CD4-positive, alpha-beta T cell treated with Interleukin-4 for 4 hours (primary cell): ENCODE results near the gene ABCA13.
A peak's percentile ranks its signal among the peaks of the same experiment; 100 is the strongest.

Source experiments
- DNase-seq: peaks from one replicate; pipeline ENCODE4 v3.0.0-alpha.2; 2020

The ABCA13 gene

DNA sequence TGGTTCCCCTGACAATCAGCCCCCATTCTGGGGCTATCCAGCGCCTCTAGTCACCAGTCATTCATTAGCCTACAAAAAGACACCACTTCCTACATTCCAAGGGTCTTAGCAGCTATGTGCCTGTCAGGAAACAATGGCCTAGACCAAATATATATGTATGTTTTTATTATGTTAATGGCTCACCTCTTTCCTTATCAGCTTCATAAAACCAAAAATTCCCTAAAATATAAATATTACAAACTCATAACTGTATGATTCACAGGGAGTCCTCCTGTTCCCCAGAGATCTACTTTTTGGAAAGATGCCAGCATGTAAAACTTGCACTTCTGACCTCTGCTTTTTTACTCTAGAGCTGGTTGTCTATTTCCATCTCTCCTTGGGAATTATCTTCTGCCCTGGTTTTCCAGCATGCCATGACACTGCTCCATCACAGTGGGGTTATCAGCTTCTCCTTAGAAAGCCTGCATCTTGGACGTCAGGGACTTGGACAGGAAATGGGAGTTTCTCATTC lies 79.2 kb downstream of the ABCA13 start:
- no peak for DNase-seq

DNA sequence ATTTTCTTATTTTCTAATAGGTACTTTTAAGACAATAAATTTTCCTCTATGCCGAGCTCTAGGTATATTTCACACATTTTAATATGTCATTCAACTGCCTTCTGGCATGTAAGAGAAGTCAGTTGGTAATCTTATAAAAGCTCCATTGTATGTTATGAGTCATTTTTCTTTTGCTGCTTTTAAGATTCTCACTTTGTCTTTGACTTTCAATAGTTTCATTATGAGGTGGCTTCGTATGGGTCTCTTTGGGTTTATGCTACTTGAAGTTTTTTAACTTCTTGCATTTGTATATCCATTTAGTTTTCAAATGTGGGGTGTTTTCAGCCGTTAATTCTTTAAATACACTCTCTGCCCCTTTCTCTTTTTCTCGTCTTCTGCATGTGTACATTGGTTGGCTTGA lies 80.5 kb downstream of the ABCA13 start:
- no peak for DNase-seq

DNA sequence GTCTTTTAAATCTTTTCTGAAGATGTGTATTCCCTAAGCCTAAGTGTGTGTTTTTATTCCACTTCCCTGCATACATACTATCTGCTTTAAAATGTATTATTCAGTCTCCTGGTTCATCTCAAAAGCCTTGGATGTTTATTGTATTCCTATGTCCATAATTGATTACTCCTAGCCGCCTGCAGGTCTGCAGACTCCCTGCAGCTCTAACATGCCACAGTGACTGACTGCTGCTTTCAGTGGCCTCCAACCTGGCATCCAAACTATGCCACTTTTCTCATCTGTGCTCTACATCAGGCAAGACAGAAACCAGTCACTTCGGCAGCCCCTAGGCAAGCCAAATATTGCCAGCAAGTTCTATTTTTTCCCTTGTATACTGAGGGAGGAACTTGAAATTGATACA lies 81.7 kb downstream of the ABCA13 start:
- no peak for DNase-seq

DNA sequence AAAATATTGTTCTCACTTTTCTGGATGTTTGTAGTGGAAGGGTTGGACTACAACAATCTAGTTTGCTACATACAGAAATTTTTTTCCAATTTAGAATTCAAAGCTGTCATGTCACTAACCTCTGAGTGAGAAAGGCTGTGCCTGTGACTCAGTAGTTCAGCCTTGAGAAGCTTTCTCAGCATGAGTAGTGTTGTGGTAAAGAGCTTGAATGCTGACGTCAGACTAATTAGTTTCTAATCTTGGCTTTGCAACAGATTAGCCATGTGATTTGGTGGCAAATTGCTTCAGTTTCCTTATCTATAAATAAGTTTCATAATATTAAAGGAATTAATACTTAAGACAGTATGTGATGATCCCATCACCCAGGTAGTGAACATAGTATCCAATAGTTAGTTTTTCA lies 83.8 kb downstream of the ABCA13 start:
- no peak for DNase-seq

DNA sequence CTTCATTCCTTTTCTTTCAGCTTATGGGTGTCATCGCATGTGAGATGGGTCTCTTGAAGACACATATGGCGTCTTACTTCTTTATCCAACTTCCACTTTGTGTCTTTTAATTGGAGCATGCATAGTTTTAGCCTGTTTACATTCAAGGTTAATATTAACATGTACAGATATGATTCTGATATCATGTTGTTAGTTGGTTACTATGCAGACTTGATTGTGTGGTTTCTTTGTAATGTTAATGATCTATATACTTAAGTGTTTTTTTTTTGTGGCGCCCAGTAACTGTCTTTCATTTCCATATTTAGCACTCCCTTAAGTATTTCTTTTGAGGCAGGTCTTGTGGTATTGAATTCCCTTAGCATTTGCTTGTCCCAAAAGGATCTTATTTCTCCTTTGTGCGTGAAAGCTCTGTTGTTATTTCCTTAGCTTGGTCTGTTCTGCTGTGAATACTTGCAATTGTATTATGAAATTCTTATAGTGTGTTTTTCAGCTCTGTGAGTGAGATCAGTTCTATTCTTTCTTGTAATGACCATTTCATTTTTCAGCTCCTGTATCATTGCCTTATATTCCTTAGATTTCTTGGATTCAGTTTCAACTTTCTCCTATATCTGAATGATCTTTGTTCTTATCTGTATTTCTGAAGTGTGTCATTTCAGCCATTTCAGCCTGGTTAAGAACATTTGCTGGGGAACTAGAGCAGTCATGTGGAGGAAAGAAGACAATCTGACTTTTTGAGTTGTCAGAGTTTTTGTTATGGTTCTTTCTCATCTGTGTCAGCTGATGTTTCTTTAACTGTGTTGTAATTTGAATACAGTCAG lies 88.4 kb downstream of the ABCA13 start:
- no peak for DNase-seq

DNA sequence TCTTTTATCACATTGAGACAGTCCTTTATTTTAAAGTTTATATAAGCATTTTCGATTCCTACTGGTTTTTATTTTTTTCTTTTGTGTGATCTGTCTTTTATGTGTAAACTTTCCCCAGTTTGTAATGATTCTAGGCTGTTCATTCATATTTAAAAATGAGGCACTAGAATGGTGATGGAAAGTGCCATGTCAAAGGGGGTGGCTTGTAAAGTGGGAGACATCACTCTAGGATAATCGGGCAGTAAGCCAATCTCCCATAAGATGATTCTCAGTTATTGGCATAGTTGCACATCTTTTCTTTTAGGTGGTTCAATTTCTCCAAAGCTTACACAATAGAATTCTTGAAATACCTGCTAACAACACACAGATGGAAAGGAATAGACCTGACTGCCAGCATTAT lies 90.4 kb downstream of the ABCA13 start:
- no peak for DNase-seq

DNA sequence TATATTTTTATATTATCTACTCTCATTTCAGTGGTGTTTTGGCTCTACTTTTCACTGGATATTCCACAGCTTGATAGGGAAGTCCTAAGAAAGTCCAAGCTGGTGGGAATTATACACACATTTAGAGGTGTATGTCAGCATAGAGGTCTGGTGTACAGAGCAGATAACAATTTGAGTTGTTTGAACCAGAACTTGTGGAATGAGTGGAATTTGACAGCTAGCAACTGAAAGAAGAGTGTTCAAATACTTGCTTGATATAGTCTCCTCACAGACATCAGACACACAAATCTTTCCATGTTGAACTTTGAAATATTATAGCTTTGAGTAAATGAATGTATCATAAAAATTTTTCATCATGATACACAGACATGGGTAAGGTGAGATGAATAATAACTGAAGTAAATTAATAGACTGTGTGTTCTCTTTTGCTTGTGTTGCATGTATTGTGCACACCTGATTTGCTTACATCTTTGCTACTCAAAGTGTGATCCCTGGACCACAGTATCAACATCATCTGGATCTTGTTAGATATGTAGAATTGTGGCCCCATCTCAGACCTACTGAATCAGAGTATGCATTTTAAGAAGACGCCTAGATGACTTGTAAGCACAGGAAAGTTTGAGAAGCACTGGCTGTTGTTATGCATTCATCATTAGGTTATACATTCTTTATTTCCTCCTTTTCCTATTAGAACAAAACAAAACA lies 91.5 kb downstream of the ABCA13 start:
- DNase-seq: no peak

DNA sequence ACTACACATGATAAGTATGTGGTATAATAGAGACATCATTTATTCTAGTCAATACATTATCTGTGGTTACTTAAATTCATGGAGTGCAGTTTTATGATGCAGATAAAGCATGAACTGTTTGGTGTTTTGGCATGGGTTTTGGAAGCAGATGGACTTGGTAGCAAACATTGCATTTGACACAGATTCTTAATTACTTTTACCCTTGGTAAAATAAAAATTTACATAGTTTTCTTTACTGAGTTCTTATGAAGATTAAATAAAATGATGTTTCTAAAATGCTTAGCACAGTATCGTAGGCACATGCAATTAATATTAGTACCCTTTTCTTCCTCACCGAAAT lies 92.0 kb downstream of the ABCA13 start:
- DNase-seq: no peak

DNA sequence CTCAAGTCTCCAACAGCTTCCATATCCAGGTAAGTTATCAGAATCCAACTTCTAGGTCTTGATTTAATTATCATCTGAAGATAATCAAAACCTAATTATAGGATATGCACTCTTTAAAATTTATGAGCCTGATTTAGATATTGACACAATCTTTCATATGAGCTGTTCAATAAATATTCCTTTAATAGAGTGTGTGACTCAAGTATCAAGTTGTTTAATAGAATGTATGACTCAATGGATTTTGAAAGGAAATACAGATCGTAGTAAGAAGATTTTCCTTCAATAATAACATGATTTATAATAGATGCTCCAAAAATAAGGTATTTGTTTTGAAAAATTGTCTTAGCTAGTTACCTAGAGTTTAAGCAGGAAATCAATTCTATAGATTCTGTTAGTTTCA lies 97.8 kb downstream of the ABCA13 start:
- DNase-seq: no peak

DNA sequence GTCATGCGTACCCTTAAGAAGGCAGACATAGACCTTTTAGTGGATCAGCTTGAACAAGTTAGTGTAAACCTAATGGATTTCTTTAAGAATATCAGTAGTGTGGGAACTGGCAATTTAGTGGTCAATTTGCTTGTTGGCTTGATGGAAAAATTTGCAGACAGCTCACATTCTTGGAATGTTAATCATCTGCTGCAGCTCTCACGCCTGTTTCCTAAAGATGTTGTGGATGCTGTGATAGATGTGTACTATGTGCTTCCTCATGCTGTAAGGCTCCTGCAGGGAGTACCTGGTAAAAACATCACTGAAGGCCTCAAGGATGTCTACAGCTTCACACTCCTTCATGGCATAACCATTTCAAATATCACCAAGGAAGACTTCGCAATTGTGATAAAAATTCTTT lies 103.4 kb downstream of the ABCA13 start:
- no peak for DNase-seq

DNA sequence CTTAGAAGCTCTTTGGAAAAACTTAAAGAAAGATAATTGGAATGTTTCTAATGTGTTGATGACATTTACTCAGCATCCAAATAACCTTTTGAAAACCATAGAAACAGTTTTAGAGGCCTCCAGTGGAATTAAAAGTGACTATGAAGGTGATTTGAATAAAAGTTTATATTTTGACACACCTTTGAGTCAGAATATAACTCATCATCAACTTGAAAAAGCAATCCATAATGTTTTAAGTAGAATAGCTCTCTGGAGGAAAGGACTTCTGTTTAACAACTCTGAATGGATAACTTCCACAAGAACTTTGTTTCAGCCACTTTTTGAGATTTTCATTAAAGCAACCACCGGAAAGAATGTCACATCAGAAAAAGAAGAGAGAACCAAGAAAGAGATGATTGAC lies 108.2 kb downstream of the ABCA13 start:
- no peak for DNase-seq

DNA sequence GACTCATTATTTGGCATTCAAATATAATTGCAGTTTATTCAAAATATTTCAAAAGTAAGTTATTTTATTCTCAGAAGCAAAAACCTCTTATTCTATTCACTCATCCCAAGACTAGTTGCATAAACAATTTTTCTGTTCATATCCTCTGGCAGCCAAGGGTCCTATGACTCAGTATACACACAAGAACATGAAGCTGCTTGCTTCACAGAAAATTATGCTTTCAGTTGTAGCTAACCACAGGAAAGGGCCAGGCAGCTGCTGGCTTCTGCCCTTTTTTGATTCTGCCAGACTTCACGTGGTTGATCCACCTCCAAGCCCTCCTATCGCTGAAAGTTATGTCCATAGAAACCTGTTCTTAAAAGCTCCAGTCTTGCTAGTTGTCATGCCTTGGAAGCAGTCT lies 108.8 kb downstream of the ABCA13 start:
- no peak for DNase-seq

DNA sequence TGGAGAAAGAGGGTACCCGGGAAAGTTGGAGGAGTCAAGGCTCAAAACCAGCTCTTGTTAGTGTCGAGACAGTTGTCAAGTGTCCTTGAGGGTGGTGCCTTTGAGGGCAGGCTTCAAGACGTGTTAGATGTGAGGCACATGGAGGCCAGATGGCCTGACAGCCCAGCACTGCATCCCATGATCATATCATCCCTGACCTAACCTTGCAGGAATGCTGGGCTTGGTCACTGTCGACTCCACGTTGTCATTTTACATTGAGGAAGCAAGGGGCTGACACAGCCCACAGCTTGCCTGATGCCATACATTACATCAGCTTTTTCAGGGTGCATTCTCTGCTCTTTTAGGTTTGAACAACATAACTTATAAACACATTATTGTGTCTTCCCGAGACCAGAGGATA lies 114.1 kb downstream of the ABCA13 start:
- no peak for DNase-seq

DNA sequence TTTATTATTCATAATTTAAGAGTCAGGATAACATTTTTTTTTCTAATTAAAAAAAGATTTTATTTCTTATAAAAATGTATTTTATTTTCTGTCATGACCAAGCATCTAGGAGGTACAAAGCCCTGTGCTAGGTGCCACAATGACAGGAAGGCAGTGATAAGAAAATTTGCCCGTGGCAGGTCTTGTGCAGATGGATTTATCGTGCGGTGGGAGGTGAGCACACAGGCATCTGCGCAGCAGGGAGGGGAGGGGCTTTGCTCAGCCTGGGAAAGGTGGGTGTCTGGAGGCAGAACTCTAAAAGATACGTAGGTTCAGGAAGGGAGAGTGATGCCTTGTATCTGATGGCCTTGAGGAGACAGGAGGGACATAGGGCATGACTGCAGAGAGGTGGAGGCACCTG lies 115.6 kb downstream of the ABCA13 start:
- no peak for DNase-seq

DNA sequence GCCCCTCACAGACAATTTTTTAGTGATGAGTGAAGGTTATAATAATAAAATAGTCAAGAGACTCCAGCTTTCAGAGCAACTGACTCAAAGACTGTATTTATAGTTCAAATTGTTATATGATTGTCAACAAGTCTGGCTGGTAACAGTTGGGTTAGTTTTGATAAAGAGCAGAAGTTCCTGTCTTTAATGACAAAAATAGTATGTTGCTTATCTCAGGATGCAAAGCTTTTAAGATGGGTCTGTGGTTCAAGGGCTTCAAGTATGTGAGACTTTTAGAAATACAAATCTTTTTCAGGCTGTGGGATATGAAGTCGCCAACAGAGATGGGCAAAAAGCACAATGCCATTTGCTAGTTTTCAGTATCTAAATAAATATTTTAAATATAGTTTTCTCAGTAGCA lies 118.4 kb downstream of the ABCA13 start:
- DNase-seq: no peak

DNA sequence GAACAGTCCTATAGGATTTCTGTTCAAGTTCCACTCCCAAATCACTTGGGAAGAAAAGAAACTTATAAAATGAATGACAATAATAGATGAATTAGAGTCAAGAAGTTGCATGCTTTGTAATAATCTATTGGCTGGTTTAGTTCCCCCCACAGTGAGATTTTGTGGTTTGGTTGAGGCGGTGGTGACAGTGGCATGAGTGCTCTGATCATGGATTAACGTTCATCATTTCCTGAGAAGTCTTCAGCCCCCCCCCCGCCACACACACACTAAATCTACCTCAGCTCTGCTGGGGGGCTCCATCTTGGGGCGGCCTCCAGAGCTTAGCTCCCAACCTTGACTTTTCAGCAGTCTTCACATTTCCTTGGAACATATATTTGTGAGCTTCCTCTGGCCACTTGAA lies 121.7 kb downstream of the ABCA13 start:
- no peak for DNase-seq

DNA sequence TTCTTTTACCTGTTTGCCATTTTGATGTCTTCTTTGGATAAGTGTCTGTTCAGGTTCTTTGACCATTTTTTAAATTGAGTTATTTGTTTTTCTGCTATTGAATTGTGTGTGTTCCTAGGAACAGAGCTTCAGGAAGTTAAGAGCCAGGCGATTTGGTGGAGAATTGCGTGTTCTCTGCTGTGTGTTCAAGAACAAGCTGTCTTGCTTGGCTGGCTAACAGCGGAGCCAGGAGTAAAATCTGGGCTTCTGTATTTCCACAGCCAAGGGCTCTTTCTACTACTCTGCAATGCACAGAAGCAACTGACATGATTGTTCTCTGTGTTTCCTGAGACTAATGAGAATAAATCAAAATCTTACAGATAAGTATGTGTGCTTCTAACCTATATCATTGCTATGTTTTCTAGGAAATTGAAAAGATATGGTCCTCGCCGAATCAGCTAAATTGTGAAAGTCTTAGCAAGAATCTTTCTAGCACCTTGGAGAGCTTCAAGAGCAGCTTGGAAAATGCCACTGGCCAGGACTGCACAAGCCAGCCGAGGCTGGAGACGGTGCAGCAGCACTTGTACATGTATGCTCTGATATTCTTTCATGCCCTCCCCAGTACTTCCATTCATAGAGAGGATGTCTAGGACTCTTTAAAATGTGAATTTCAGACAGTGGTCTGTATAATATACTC lies 124.2 kb downstream of the ABCA13 start:
- no peak for DNase-seq

DNA sequence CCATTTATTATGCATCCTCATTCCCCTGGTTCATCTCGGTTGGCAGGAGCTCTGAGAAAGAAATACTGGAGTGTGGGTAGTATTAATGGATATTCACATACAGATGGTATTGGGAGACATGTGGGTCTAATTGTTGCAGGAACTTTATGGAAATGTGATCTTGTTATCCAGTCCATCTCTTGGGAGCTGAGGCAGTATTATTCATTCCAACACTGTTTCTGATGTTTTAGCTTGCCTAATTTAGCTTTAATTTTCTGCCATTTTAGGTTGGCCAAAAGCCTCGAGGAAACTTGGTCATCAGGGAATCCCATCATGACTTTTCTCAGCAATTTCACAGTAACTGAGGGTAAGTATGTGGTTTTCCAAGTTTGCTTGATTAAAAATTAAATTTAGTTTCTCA lies 125.7 kb downstream of the ABCA13 start:
- DNase-seq: no peak

DNA sequence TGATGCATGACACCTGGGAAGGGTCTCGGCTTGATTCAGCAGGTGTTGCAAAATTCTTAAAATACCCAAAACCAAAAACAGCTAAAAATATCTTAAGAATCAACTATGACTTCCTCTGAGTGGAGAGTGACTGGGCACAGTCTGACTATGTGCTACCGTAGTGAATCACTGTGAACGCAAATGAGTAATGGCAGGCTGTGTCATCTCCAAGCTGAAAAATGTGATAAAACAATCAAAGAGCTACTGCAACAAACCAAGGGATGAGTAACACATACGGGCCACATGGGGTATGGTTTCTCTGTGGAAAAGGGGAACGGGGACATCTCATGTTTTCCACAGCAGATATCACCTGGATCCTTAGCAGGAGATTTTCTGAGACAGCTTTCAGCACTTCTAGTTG lies 127.5 kb downstream of the ABCA13 start:
- no peak for DNase-seq

DNA sequence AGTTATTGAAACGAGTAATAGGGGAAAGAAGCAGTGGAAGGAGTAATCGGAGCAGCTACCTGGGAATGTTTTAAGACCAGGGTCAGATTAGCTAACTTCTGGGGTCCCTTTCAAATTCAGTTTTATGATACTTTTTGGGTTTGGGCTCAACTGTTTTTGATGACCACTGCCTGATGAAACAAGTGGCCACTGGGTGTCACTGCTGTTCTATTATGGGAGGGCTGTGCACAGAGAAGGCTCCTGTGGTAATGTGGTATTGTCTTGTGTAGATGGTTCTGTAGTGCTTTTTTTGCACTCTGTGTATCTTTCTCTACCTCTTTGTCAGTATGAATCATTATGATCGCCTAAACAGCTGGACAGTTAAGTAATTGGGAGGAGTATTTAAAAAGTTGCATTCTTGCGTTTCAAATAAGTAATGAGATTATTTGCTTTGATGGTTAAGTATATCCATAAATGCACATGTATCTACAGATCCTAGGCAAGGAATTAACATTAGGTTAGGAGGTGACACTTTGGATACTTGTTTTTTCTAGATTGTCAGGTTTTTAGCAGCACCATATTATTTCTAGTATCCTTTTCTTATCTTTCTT lies 128.4 kb downstream of the ABCA13 start:
- peak; percentile 11 for DNase-seq

DNA sequence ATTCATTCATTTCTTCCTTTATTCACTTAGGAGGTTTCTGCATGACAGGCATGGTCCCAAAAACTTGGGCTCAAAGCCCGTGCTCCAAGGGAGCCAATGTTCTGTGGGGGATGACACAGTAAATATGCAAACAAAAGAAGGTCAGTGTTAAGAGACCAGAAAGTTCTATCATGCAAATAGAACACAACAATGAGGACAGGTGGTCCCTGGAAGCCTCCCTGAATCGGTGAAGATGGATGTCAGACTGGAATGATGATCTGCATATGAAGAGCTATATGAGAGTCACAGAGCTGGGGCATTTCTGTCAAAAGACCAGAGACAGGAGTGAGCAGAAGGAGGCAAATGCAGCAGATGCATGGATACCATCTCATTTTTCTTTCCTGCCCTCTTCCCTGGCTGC lies 129.0 kb downstream of the ABCA13 start:
- no peak for DNase-seq

DNA sequence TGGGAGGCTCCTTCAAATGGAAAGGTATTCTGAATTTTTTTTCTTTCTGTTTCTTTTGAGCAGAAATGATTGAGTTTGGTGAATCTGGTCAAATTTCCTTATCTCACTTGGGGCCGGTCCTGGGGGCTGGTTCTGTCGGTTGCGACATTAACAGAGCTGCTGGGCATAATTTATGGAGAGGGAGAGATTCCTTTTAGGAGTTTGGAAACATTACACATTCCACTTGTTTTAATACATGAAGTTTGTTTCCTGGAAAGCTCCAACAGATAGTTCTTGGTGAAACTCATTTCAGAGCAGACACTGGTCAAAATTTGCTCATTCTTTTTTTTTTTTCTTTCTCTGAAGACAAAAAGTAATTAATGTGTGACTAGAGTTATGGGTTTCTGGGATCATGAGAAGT lies 129.9 kb downstream of the ABCA13 start:
- no peak for DNase-seq

DNA sequence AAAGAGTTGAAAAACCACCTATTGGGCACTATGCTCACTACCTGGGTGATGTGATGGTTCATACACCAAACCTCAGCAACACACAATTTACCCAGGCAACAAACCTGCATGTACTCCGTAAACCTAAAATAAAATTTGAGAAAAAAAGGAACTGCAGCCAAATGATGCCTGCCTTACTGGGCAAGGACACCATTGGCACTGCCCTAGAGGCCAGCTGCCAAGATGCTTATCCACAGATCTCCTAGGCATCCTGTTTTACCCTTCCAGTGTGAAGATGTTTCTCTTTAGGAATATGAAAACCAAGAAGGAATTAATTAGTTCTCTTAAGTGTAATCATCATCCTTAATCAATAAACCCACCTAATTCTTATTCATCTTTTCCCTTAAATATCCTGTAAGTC lies 133.4 kb downstream of the ABCA13 start:
- DNase-seq: no peak

DNA sequence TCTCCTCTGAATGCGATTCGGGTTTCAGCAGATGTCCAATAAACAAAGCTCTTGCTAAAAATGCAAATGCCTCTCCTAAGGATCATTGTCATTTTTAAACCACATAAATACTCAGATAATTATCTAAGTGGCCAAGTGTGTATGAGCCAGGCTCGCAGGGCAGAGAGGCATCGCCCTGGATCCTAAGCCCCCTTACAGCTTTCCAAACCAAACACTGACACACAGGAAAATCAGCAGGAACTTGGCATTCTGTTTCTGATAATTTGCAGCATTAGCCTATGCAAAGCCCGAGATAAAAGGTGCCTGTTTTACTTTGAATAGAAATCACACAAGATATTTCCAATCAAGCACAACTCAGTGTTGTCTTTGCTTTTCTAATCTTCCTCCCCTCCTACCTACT lies 134.4 kb downstream of the ABCA13 start:
- DNase-seq: no peak
